H9 (cell line): Measurements from ENCODE around the gene ATP8A2. TPM values are rescaled to one million over a fixed set of nuclear protein-coding genes. Genes with fewer than 3 reads are reported as not detected.

Experiments
- DNase-seq: peaks from one replicate; pipeline ENCODE4 v3.0.0-alpha.2; 2017
- H2AFZ ChIP-seq: one replicate; pipeline ENCODE4 v1.6.1; 2013; ENCODE audit warnings: mild to moderate bottlenecking, low read length, control low read depth, moderate library complexity
- H2AK5ac ChIP-seq: 2 replicates; pipeline ENCODE4 v1.6.1; 2013; ENCODE audit warnings: low read length, control low read depth, mixed read lengths; ENCODE audit not compliant: insufficient read length
- H2BK120ac ChIP-seq: one replicate; pipeline ENCODE4 v1.6.1; 2013; ENCODE audit warnings: low read depth, mild to moderate bottlenecking, low read length, control low read depth, inconsistent platforms; ENCODE audit not compliant: poor library complexity, severe bottlenecking
- H2BK12ac ChIP-seq: 2 replicates; pipeline ENCODE4 v1.6.1; 2013; ENCODE audit warnings: low read length, control low read depth, mixed read lengths, low read depth; ENCODE audit not compliant: insufficient read length
- H2BK15ac ChIP-seq: 2 replicates; pipeline ENCODE4 v1.6.1; 2013; ENCODE audit warnings: low read depth, low read length, control low read depth
- H2BK20ac ChIP-seq: one replicate; pipeline ENCODE4 v1.6.1; 2013; ENCODE audit warnings: low read depth, mild to moderate bottlenecking, low read length, control low read depth, inconsistent platforms; ENCODE audit not compliant: poor library complexity, severe bottlenecking
- H2BK5ac ChIP-seq: 2 replicates; pipeline ENCODE4 v1.6.1; 2013; ENCODE audit warnings: low read length, control low read depth, mixed read lengths; ENCODE audit not compliant: insufficient read length
- H3K14ac ChIP-seq: 2 replicates; pipeline ENCODE4 v1.6.1; 2013; ENCODE audit warnings: low read length, control low read depth; ENCODE audit not compliant: insufficient read depth
- H3K18ac ChIP-seq: 2 replicates; pipeline ENCODE4 v1.6.1; 2013; ENCODE audit warnings: low read depth, mild to moderate bottlenecking, mixed read lengths, low read length, control low read depth; ENCODE audit not compliant: insufficient read length
- H3K23ac ChIP-seq: 2 replicates; pipeline ENCODE4 v1.6.1; 2013; ENCODE audit warnings: low read length, control low read depth, mixed read lengths, low read depth; ENCODE audit not compliant: insufficient read length
- H3K23me2 ChIP-seq: 2 replicates; pipeline ENCODE4 v1.6.1; 2013; ENCODE audit warnings: low read depth, mild to moderate bottlenecking, mixed read lengths, low read length, control low read depth; ENCODE audit not compliant: insufficient read length, poor library complexity, severe bottlenecking
- H3K27ac ChIP-seq: 2 replicates; pipeline ENCODE4 v1.5.1; 2013; ENCODE audit warnings: low read length, control low read depth, mixed read lengths, low read depth; ENCODE audit not compliant: insufficient read length
- H3K27me3 ChIP-seq: 2 replicates; pipeline ENCODE4 v1.6.1; 2013; ENCODE audit warnings: low read length, control low read depth, inconsistent platforms; ENCODE audit not compliant: insufficient read depth
- H3K4ac ChIP-seq: 2 replicates; pipeline ENCODE4 v1.6.1; 2013; ENCODE audit warnings: low read depth, mild to moderate bottlenecking, control low read depth, inconsistent platforms, low read length, moderate library complexity
- H3K4me1 ChIP-seq: 2 replicates; pipeline ENCODE4 v1.6.1; 2013; ENCODE audit warnings: low read length, control low read depth, inconsistent platforms; ENCODE audit not compliant: insufficient read depth
- H3K4me2 ChIP-seq: 2 replicates; pipeline ENCODE4 v1.6.1; 2013; ENCODE audit warnings: low read length, control low read depth, mixed read lengths; ENCODE audit not compliant: insufficient read length, insufficient read depth
- H3K56ac ChIP-seq: 2 replicates; pipeline ENCODE4 v1.6.1; 2013; ENCODE audit warnings: low read depth, mild to moderate bottlenecking, mixed read lengths, low read length, control low read depth; ENCODE audit not compliant: insufficient read length
- H3K79me1 ChIP-seq: 2 replicates; pipeline ENCODE4 v1.6.1; 2013; ENCODE audit warnings: low read depth, mild to moderate bottlenecking, moderate library complexity, low read length, control low read depth, inconsistent platforms; ENCODE audit not compliant: insufficient read depth, poor library complexity, severe bottlenecking
- H3K79me2 ChIP-seq: 2 replicates; pipeline ENCODE4 v1.6.1; 2013; ENCODE audit warnings: low read length, control low read depth, inconsistent platforms; ENCODE audit not compliant: insufficient read depth
- H3K9ac ChIP-seq: 2 replicates; pipeline ENCODE4 v1.6.1; 2013; ENCODE audit warnings: low read length, control low read depth, mixed read lengths; ENCODE audit not compliant: insufficient read length; ENCODE audit errors: extremely low read depth
- H3K9me3 ChIP-seq: one replicate; pipeline ENCODE4 v1.6.1; 2013; ENCODE audit warnings: low read depth, low read length, inconsistent platforms; ENCODE audit not compliant: control insufficient read depth
- H3T11ph ChIP-seq: one replicate; pipeline ENCODE4 v1.6.1; 2013; ENCODE audit warnings: mild to moderate bottlenecking, low read length, control low read depth, inconsistent platforms
- H4K20me1 ChIP-seq: one replicate; pipeline ENCODE4 v1.6.1; 2013; ENCODE audit not compliant: control insufficient read depth, insufficient read length, insufficient read depth
- H4K5ac ChIP-seq: 2 replicates; pipeline ENCODE4 v1.6.1; 2013; ENCODE audit warnings: low read depth, mild to moderate bottlenecking, mixed read lengths, low read length, control low read depth; ENCODE audit not compliant: insufficient read length
- H4K8ac ChIP-seq: replicated peaks from 2 replicates; pipeline ENCODE4 v1.6.1; 2013; ENCODE audit warnings: low read length, control low read depth, mixed read lengths, low read depth; ENCODE audit not compliant: insufficient read length
- H4K91ac ChIP-seq: 2 replicates; pipeline ENCODE4 v1.6.1; 2013; ENCODE audit warnings: low read depth, mild to moderate bottlenecking, moderate library complexity, mixed read lengths, low read length, control low read depth; ENCODE audit not compliant: insufficient read length
- H3K27ac Mint-ChIP-seq, 3 experiments: 2 replicates in 2 of 3; 3 replicates in 1 of 3; pipeline ENCODE4 v1.8.0; 2020 to 2021; ENCODE audit warnings: mixed read lengths in 3 of 3, mild to moderate bottlenecking in 1 of 3, moderate library complexity in 1 of 3
- H3K27me3 Mint-ChIP-seq: 2 replicates; pipeline ENCODE4 v1.8.0; 2021; ENCODE audit warnings: low read depth, mild to moderate bottlenecking, moderate library complexity, mixed read lengths
- H3K36me3 Mint-ChIP-seq, 3 experiments: 2 replicates in 2 of 3; 3 replicates in 1 of 3; pipeline ENCODE4 v1.8.0; 2020 to 2021; ENCODE audit warnings: low read depth in 3 of 3, mixed read lengths in 3 of 3; ENCODE audit not compliant: insufficient read depth in 1 of 3
- H3K4me1 Mint-ChIP-seq, 2 experiments: 2 replicates each; pipeline ENCODE4 v1.8.0; 2020; ENCODE audit warnings: mixed read lengths in 2 of 2
- H3K4me3 Mint-ChIP-seq, 2 experiments: 2 replicates in 1 of 2; 3 replicates in 1 of 2; pipeline ENCODE4 v1.8.0; 2020 to 2021; ENCODE audit warnings: mild to moderate bottlenecking in 2 of 2, mixed read lengths in 2 of 2, moderate library complexity in 1 of 2
- H3K9me3 Mint-ChIP-seq, 2 experiments: 2 replicates in 1 of 2; 3 replicates in 1 of 2; pipeline ENCODE4 v1.8.0; 2020; ENCODE audit warnings: mild to moderate bottlenecking in 2 of 2, mixed read lengths in 2 of 2, moderate library complexity in 1 of 2
- CTCF ChIP-seq: fragments of 200-600 bp; sonication (generic); conservative IDR thresholded peaks from 3 replicates; pipeline ENCODE4 v1.8.0; 2021; ENCODE audit warnings: antibody characterized with exemption, mild to moderate bottlenecking
- WGBS: extraction: QIAGEN DNeasy Blood & Tissue Kit; methylation state at CpG from one replicate; pipeline ENCODE4 v1.1.7; 2013; ENCODE audit warnings: missing lambda C conversion rate, low lambda C conversion rate, mixed read lengths; ENCODE audit not compliant: insufficient read length; ENCODE audit errors: extremely low coverage; 5-methylcytosine and 5-hydroxymethylcytosine counted together
- total RNA-seq: library from RNA; stranded (reverse); gene quantifications from 2 replicates; pipeline ENCODE4 v1.2.1, GENCODE V29; 2021

ATP8A2 gene
- total RNA-seq, 1 experiment from 2014 or later = 18.2 TPM

- no peaks in the 10 kb centered on the region for H3K36me3 Mint-ChIP-seq
These were observed 351.1 kb downstream of the ATP8A2 start for GRCh38 chr13:25722893-25723292.

More at GRCh38 chr13:25722893-25723292, 351.1 kb downstream of the ATP8A2 start:
- no peak overlapping the region for H4K5ac ChIP-seq
- no peaks in the 10 kb centered on the region for H3K79me2 ChIP-seq
- H3K4ac ChIP-seq = no peak overlapping the region
- no peak overlapping the region for H2AK5ac ChIP-seq
- no peaks in the 10 kb centered on the region for H3K9me3 Mint-ChIP-seq
- DNase-seq = no peak
- no peak overlapping the region for H3K23ac ChIP-seq
- H3K23me2 ChIP-seq = no peaks in the 10 kb centered on the region
- H4K8ac ChIP-seq = no peak overlapping the region
- WGBS = no CpG with 5 or more reads among the region's 1 CpG
- no peak for TF ChIP-seq CTCF
- H2BK15ac ChIP-seq = no peak overlapping the region
- H3K4me1 Mint-ChIP-seq = 0 out of 4 replicates have a peak, but pooled peaks cover 0 to 2% of the 10 kb centered on the region in 2 experiments
- H4K20me1 ChIP-seq = no peaks in the 10 kb centered on the region
- no peak overlapping the region for H3K27ac ChIP-seq
- H3K4me2 ChIP-seq = no peak overlapping the region
- H3K27ac Mint-ChIP-seq = no peak overlapping the region
- H2BK5ac ChIP-seq = no peak overlapping the region
- no peak overlapping the region for H3T11ph ChIP-seq
- H3K27me3 ChIP-seq = no peaks in the 10 kb centered on the region
- no peak overlapping the region for H2BK12ac ChIP-seq
- no peak overlapping the region for H3K56ac ChIP-seq
- no peaks in the 10 kb centered on the region for H3K27me3 Mint-ChIP-seq
- H2BK120ac ChIP-seq = no peak overlapping the region
- H3K9ac ChIP-seq = no peak overlapping the region
- no peaks in the 10 kb centered on the region for H3K79me1 ChIP-seq
- H3K14ac ChIP-seq = no peak overlapping the region
- no peak overlapping the region for H4K91ac ChIP-seq
- no peaks in the 10 kb centered on the region for H3K4me1 ChIP-seq
- no peaks in the 10 kb centered on the region for H3K9me3 ChIP-seq
- H2AFZ ChIP-seq = no peak overlapping the region
- no peak overlapping the region for H3K4me3 Mint-ChIP-seq
- no peak overlapping the region for H3K18ac ChIP-seq
- H2BK20ac ChIP-seq = no peak overlapping the region
